B cell (primary cell): ENCODE data around the gene SUZ12. TPM values are rescaled to one million over a fixed set of nuclear protein-coding genes. Genes with fewer than 3 reads are reported as not detected.
A peak's percentile ranks its signal among the peaks of the same experiment; 100 is the strongest.
"Not testable (repeated sequence)": the region's sequence is repeated elsewhere in the genome, so short reads cannot be mapped to it uniquely, and the experiment has no call there.

Source experiments
- ATAC-seq: fragments of 200-7000 bp; cut with Tn5 transposase; one replicate; pipeline ENCODE4 v1.10.0; 2021; ENCODE audit warnings: low read depth, mild to moderate bottlenecking, moderate number of reproducible peaks, moderate library complexity
- CTCF ChIA-PET: fragments of 350-600 bp; sonication (Branson Sonifier 250); formaldehyde crosslinking; loops from one replicate; lab custom pipeline; 2021; ENCODE audit warnings: antibody characterized with exemption, inconsistent platforms; lab: Charles Lee
- POLR2A ChIA-PET: fragments of 350-600 bp; sonication (Branson Sonifier 250); formaldehyde crosslinking; loops from one replicate; lab custom pipeline; 2021; ENCODE audit warnings: antibody characterized with exemption; lab: Charles Lee
- DNase-seq: peaks from one replicate; pipeline ENCODE4 v3.0.0; 2013
- H2AFZ ChIP-seq: 2 replicates; pipeline ENCODE4 v1.6.1; 2012; ENCODE audit warnings: mild to moderate bottlenecking, low read depth, low read length; ENCODE audit not compliant: insufficient read depth, poor library complexity, severe bottlenecking
- H3K27ac ChIP-seq, 2 donors: 1 replicate in 1 of 2; 2 replicates in 1 of 2; pipeline ENCODE4 v1.5.1; 2012 to 2013; ENCODE audit warnings: low read length in 2 of 2, mild to moderate bottlenecking in 2 of 2, moderate library complexity in 1 of 2
- H3K27me3 ChIP-seq, 4 experiments: fragments of 200-600 bp in 1 of 4; sonication (generic) in 1 of 4; replicated peaks in 1 of 4; 1 replicate in 2 of 4; 2 replicates in 2 of 4; pipeline versions ENCODE4 v1.6.1 to v1.7.0; 2013 to 2016; ENCODE audit warnings: low read length in 3 of 4, mild to moderate bottlenecking in 2 of 4, mixed read lengths in 1 of 4, moderate library complexity in 1 of 4; ENCODE audit not compliant: insufficient read depth in 4 of 4, control insufficient read depth in 3 of 4; ENCODE audit errors: control extremely low read depth in 1 of 4
- H3K36me3 ChIP-seq, 2 experiments: replicated peaks in 1 of 2; 1 replicate in 1 of 2; 2 replicates in 1 of 2; pipeline versions ENCODE4 v1.6.1 to v1.7.1; 2013; ENCODE audit warnings: low read length in 1 of 2; ENCODE audit not compliant: insufficient read depth in 2 of 2, control insufficient read depth in 1 of 2; ENCODE audit errors: control extremely low read depth in 1 of 2, extremely low read depth in 1 of 2
- H3K4me1 ChIP-seq, 2 donors: fragments of 200-600 bp in 1 of 2; sonication (generic) in 1 of 2; 1 replicate in 1 of 2; 2 replicates in 1 of 2; pipeline versions ENCODE4 v1.5.1 to v1.6.1; 2013 to 2017; ENCODE audit warnings: low read length in 2 of 2; ENCODE audit not compliant: control insufficient read depth in 2 of 2, insufficient read depth in 2 of 2
- H3K4me2 ChIP-seq: replicated peaks from 2 replicates; pipeline ENCODE3; 2012; ENCODE audit warnings: mild to moderate bottlenecking, low read depth, low read length; ENCODE audit not compliant: poor library complexity, severe bottlenecking
- H3K4me3 ChIP-seq, 5 experiments: fragments of 200-600 bp in 1 of 5; sonication (generic) in 1 of 5; 1 replicate in 3 of 5; 2 replicates in 2 of 5; pipeline versions ENCODE4 v1.5.1 to v1.7.0; 2011 to 2016; ENCODE audit warnings: low read length in 4 of 5, mild to moderate bottlenecking in 4 of 5, low read depth in 2 of 5, control low read depth in 1 of 5, moderate library complexity in 1 of 5; ENCODE audit not compliant: insufficient read depth in 1 of 5; ENCODE audit errors: control extremely low read depth in 1 of 5, extremely low read depth in 1 of 5
- H3K79me2 ChIP-seq: fragments of 200-600 bp; sonication (generic); one replicate; pipeline ENCODE4 v1.6.0; 2016; ENCODE audit warnings: low read length; ENCODE audit not compliant: control insufficient read depth, insufficient read depth
- H3K9ac ChIP-seq: fragments of 200-600 bp; sonication (generic); 2 replicates; pipeline ENCODE4 v1.6.1; 2017; ENCODE audit warnings: mild to moderate bottlenecking, low read length, moderate library complexity
- H3K9me3 ChIP-seq, 3 donors: one replicate each; pipeline versions ENCODE4 v1.6.1 to v1.7.1; 2013; ENCODE audit warnings: low read length in 2 of 3; ENCODE audit not compliant: control insufficient read depth in 2 of 3, insufficient read depth in 1 of 3; ENCODE audit errors: control extremely low read depth in 1 of 3
- H4K20me1 ChIP-seq: 2 replicates; pipeline ENCODE4 v1.6.0; 2012; ENCODE audit warnings: mild to moderate bottlenecking, low read length; ENCODE audit not compliant: insufficient read depth, control insufficient read depth, poor library complexity, severe bottlenecking
- H3K27ac Mint-ChIP-seq: one replicate; pipeline ENCODE4 v1.8.0; 2021; ENCODE audit warnings: mixed read lengths
- H3K27me3 Mint-ChIP-seq: one replicate; pipeline ENCODE4 v1.8.0; 2021; ENCODE audit warnings: mixed read lengths
- H3K4me1 Mint-ChIP-seq: one replicate; pipeline ENCODE4 v1.8.0; 2021; ENCODE audit warnings: mixed read lengths
- H3K4me3 Mint-ChIP-seq: one replicate; pipeline ENCODE4 v1.8.0; 2021; ENCODE audit warnings: mixed read lengths
- H3K9me3 Mint-ChIP-seq: one replicate; pipeline ENCODE4 v1.8.0; 2022; ENCODE audit warnings: mixed read lengths; ENCODE audit not compliant: insufficient read depth
- EZH2 ChIP-seq: IDR thresholded peaks from 2 replicates; pipeline ENCODE4 v1.6.1; 2012; ENCODE audit warnings: borderline replicate concordance, low read depth, mild to moderate bottlenecking, moderate library complexity, low read length; ENCODE audit not compliant: insufficient read depth, poor library complexity, severe bottlenecking
- WGBS: methylation state at CpG from one replicate; pipeline ENCODE4 v1.1.5; 2013; ENCODE audit warnings: missing lambda C conversion rate; ENCODE audit not compliant: insufficient coverage; 5-methylcytosine and 5-hydroxymethylcytosine counted together
- intact Hi-C: fragments of 100-400 bp; cut with micrococcal nuclease; formaldehyde crosslinking; loops from one replicate; pipeline ENCODE4 v1.10.0; 2022
- polyA minus RNA-seq: library from RNA; depleted of rRNA, polyadenylated mRNA; stranded (reverse); fragments of >200 nt; gene quantifications from 2 replicates; pipeline ENCODE4 v1.2.3, GENCODE V29; 2012
- polyA plus RNA-seq: library from polyadenylated mRNA; depleted of rRNA; stranded (reverse); fragments of >200 nt; gene quantifications from 2 replicates; pipeline ENCODE4 v1.2.3, GENCODE V29; 2012
- total RNA-seq, 2 donors: library from RNA; stranded (reverse); fragments of 120-200 nt in 1 of 2; gene quantifications; 1 replicate in 1 of 2; 2 replicates in 1 of 2; pipeline versions ENCODE4 v1.2.3 to v1.2.4, GENCODE V29; 2013 to 2022
- TF ChIP-seq, protein P1 (sequence below): fragments of 200-600 bp; IDR thresholded peaks from one replicate; pipeline ENCODE4 v1.8.0; 2022; ENCODE audit warnings: antibody characterized with exemption, mild to moderate bottlenecking

The SUZ12 gene
- total RNA-seq (34.6 and 37.6 TPM in 2 replicates), polyA plus RNA-seq (13.2 and 18.7 TPM in 2 replicates), polyA minus RNA-seq (13.1 and 18.0 TPM in 2 replicates)
- total RNA-seq (2013): 21.6 TPM

DNA sequence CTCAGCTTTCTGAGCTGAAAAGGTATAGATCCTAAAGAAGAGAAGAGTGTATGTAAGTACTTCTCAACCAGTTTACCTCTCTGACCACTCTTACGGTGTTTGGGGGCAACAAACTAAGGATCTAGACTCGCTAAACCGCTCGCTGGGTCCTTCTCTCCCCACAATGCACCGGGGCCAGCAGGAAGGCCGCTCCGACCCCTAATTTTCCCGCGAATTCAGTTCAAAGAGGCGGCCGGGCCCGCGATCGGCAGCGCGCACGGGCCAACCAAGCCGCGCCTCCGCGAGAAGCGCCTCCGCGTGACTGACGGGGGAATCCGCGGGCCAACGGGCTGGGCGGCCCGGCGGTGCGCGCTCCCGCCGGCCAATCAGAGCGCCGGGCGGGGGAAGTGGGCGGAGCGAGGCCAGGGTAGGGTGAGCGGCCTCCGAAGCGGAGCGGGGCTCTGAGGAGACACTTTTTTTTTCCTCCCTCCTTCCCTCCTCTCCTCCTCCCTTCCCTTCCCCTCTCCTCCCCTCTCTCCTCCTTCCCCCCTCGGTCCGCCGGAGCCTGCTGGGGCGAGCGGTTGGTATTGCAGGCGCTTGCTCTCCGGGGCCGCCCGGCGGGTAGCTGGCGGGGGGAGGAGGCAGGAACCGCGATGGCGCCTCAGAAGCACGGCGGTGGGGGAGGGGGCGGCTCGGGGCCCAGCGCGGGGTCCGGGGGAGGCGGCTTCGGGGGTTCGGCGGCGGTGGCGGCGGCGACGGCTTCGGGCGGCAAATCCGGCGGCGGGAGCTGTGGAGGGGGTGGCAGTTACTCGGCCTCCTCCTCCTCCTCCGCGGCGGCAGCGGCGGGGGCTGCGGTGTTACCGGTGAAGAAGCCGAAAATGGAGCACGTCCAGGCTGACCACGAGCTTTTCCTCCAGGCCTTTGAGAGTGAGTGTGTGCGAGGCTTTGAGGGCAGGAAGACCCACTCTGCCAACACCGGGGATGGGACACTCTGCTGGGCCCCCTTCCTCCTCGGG is at the start of gene SUZ12:
SUZ12 (plus strand) TSS at position 393 of the 995 bp plus-strand sequence; CDS start at position 633, 240 bp downstream.
- H4K20me1 ChIP-seq, H3K9me3 Mint-ChIP-seq, H3K36me3 ChIP-seq, H3K4me1 ChIP-seq, H3K27me3 ChIP-seq, H3K9me3 ChIP-seq, H3K27me3 Mint-ChIP-seq: not testable (repeated sequence)
- Histone ChIP-seq H3K27ac (peak within 1 kb of the TSS; percentile 60 to 80), H2AFZ (peak within 1 kb of the TSS; percentile 80), H3K9ac (peak within 1 kb of the TSS; percentile 77), H3K4me2 (peak within 1 kb of the TSS; percentile 66), H3K4me3 (peak within 1 kb of the TSS; percentile 53 to 78 (median 73)), H3K79me2 (peaks cover 32% of the 10 kb centered on the region)
- Mint-ChIP-seq H3K4me1 (peaks cover 16% of the 10 kb centered on the region), H3K4me3 (peak within 1 kb of the TSS; percentile 87), H3K27ac (peak within 1 kb of the TSS; percentile 89)
- peak; percentile 91 for DNase-seq
- POLR2A ChIA-PET: interaction anchor here (0.5 to 0.7 kb wide), 4 partner anchors 36 to 1014 kb away, joined by 3 to 5 read pairs (median 4); partner anchors contain the start of gene UTP6
- WGBS: under 1% methylated on average over 53 of the region's 93 CpGs
- CTCF ChIA-PET: interaction anchor here (0.7 kb wide), 1 partner anchor 91 kb away, joined by 3 read pairs; no protein-coding TSS in a partner anchor
- peak; percentile 98 for ATAC-seq
- intact Hi-C loops: loop anchor here (1.0 to 5.0 kb wide), 2 partner anchors 36 to 70 kb away; partner anchors contain the start of genes LRRC37B and UTP6

DNA sequence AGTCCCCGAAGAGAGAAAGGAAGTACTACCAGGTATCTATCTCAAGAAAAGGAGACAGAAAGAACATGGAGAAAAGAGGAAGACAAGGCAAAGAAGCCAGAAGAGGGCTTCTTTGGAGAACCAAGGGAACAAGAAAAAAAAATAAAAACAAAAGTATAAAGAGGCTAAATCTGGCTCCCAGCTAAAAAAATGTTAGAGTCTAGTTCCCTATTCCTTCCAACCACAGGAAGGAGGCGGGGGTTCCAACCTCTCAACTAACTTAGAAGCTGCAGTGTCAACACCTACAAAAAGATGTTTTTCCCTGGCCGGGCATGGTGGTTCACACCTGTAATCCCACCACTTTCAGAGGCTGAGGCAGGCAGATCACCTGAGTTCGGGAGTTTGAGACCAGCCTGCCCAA is 48.7 kb upstream of the SUZ12 start:
- H3K27ac ChIP-seq: peak overlapping the region; percentile 89 to 92
- peaks cover 38 to 54% of the 10 kb centered on the region in 2 donors for H3K4me1 ChIP-seq
- POLR2A ChIA-PET: interaction anchor here (0.6 to 1.1 kb wide), 4 partner anchors 353 to 574 kb away, joined by 3 to 6 read pairs (median 5); no protein-coding TSS in a partner anchor
- intact Hi-C loops: loop anchor here (10.0 kb wide), 1 partner anchor 573 kb away; the partner anchor contains the start of gene EVI2B
- H3K4me3 ChIP-seq: peak overlapping the region in 1 of 5 experiments; percentile 43
- H3K27ac Mint-ChIP-seq: peak overlapping the region; percentile 96
- no peaks in the 10 kb centered on the region for H3K9me3 Mint-ChIP-seq
- peak; percentile 36 for ATAC-seq
- CTCF ChIA-PET: interaction anchor here (2.5 to 7.2 kb wide), 2 partner anchors 10 to 14 kb away, joined by 8 to 53 read pairs; partner anchors contain the start of gene UTP6
- no peaks in the 10 kb centered on the region for H3K9me3 ChIP-seq
- peaks cover 23% of the 10 kb centered on the region for H3K79me2 ChIP-seq
- no peak for TF ChIP-seq EZH2
- TF ChIP-seq, protein P1, sequence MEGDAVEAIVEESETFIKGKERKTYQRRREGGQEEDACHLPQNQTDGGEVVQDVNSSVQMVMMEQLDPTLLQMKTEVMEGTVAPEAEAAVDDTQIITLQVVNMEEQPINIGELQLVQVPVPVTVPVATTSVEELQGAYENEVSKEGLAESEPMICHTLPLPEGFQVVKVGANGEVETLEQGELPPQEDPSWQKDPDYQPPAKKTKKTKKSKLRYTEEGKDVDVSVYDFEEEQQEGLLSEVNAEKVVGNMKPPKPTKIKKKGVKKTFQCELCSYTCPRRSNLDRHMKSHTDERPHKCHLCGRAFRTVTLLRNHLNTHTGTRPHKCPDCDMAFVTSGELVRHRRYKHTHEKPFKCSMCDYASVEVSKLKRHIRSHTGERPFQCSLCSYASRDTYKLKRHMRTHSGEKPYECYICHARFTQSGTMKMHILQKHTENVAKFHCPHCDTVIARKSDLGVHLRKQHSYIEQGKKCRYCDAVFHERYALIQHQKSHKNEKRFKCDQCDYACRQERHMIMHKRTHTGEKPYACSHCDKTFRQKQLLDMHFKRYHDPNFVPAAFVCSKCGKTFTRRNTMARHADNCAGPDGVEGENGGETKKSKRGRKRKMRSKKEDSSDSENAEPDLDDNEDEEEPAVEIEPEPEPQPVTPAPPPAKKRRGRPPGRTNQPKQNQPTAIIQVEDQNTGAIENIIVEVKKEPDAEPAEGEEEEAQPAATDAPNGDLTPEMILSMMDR: no peak
- WGBS: 0% methylated on average over 3 of the region's 4 CpGs
- H3K27me3 Mint-ChIP-seq: no peaks in the 10 kb centered on the region
- H3K27me3 ChIP-seq: no peaks in the 10 kb centered on the region
- no peaks in the 10 kb centered on the region for H4K20me1 ChIP-seq
- H3K36me3 ChIP-seq: peaks cover 15 to 51% of the 10 kb centered on the region in 2 experiments
- peak; percentile 69 for DNase-seq
- peak overlapping the region; percentile 39 for H3K9ac ChIP-seq
- H3K4me1 Mint-ChIP-seq: peaks cover 36% of the 10 kb centered on the region
- peak overlapping the region; percentile 82 for H3K4me3 Mint-ChIP-seq
- H3K4me2 ChIP-seq: peak overlapping the region; percentile 73
- H2AFZ ChIP-seq: no peak overlapping the region
